Heart right ventricle (tissue), 16 donors: ENCODE results near the gene CHRDL2. TPM values are rescaled to one million over a fixed set of nuclear protein-coding genes. Genes with fewer than 3 reads are reported as not detected.

ENCODE experiments used
- ATAC-seq, 8 donors: fragments of 200-7000 bp; cut with Tn5 transposase; one replicate each; pipeline ENCODE4 v1.9.1; 2020; ENCODE audit warnings: mild to moderate bottlenecking in 8 of 8, moderate library complexity in 8 of 8, moderate number of reproducible peaks in 1 of 8
- DNase-seq, 2 donors: peaks; one replicate each; pipeline ENCODE4 v3.0.0-alpha.2; 2020
- H3K27ac ChIP-seq, 10 donors: fragments of 200-600 bp; sonication (generic) in 2 of 10; one replicate each; pipeline versions ENCODE4 v1.5.0 to v1.8.0; 2020 to 2022; ENCODE audit warnings: mild to moderate bottlenecking in 3 of 10
- H3K27me3 ChIP-seq, 7 donors: fragments of 200-600 bp; one replicate each; pipeline ENCODE4 v1.8.0; 2021 to 2022; ENCODE audit warnings: mild to moderate bottlenecking in 2 of 7
- H3K36me3 ChIP-seq, 9 donors: fragments of 200-600 bp; sonication (generic) in 1 of 9; one replicate each; pipeline versions ENCODE4 v1.5.0 to v1.8.0; 2020 to 2022; ENCODE audit warnings: mild to moderate bottlenecking in 2 of 9
- H3K4me1 ChIP-seq, 9 donors: fragments of 200-600 bp; sonication (generic) in 1 of 9; one replicate each; pipeline versions ENCODE4 v1.5.0 to v1.8.0; 2020 to 2022; ENCODE audit warnings: mild to moderate bottlenecking in 4 of 9
- H3K4me3 ChIP-seq, 10 donors: fragments of 200-600 bp; sonication (generic) in 2 of 10; one replicate each; pipeline versions ENCODE4 v1.5.0 to v1.8.0; 2020 to 2022; ENCODE audit warnings: mild to moderate bottlenecking in 7 of 10, moderate library complexity in 2 of 10
- H3K9me3 ChIP-seq, 11 donors: fragments of 200-600 bp in 10 of 11; sonication (generic) in 2 of 11; one replicate each; pipeline versions ENCODE4 v1.5.0 to v1.8.0; 2013 to 2022; ENCODE audit warnings: mild to moderate bottlenecking in 2 of 11, control low read depth in 1 of 11, moderate library complexity in 1 of 11
- WGBS, 2 donors: extraction: QIAGEN DNeasy Blood & Tissue Kit; methylation state at CpG; one replicate each; pipeline ENCODE4 v1.1.7; 2013; ENCODE audit warnings: inconsistent platforms in 1 of 2; 5-methylcytosine and 5-hydroxymethylcytosine counted together
- intact Hi-C, 10 donors: fragments of 100-400 bp; cut with DNase I; formaldehyde crosslinking; loops; one replicate each; pipeline versions ENCODE4 v1.11.1 to v1.14.2; 2022
- polyA plus RNA-seq, 2 donors: library from polyadenylated mRNA; stranded (reverse); fragments of 200-250 nt; gene quantifications; one replicate each; pipeline ENCODE4 v1.2.3, GENCODE V29; 2013
- total RNA-seq, 10 donors: library from RNA; stranded (reverse); fragmentation: NEBNext Ultra II Directional in 3 of 10; extraction: Animal tissue kit (Norgen Biotek cat#: 25700) in 3 of 10; gene quantifications; one replicate each; pipeline versions ENCODE4 v1.2.1 to v1.2.4, GENCODE V29; 2021 to 2023
- TF ChIP-seq, protein P1 (sequence below), 9 donors: fragments of 200-600 bp; sonication (generic) in 2 of 9; IDR thresholded peaks; one replicate each; pipeline versions ENCODE4 v1.5.0 to v1.8.0; 2021 to 2022; ENCODE audit warnings: antibody characterized with exemption in 9 of 9, mild to moderate bottlenecking in 5 of 9, moderate library complexity in 1 of 9
- donor health status: Arrhythmogenic right ventricular cardiomyopathy.
- donor health status: ischemic (EF 13 %, LVEDD 7.1; RV severe dilation, severe dysfunction).
- donor health status: healthy with polysubstance abuse.
- donor health status: DM: no; HTN: yes; CAD: no.
- donor health status: DM: no; HTN: no; CAD: no.
- donor health status: ischemic (EF 25% LVEDD 6.9; RV normal size, moderate dysfunction).
- donor health status: ischemic (EF 25% LVEDD 5.7; RV mildly dilated, moderate dysfunction).
- donor health status: healthy.
- donor health status: DM: yes; HTN: yes; CAD: no.
- donor health status: Ischemic cardiomyopathy.
- donor health status: ischemic (EF 35%, LVEDD 5.7; RV mildly dilated, moderate dysfunction).
- donor health status: nonischemic (EF 11% LVEDD 7.7; RV severe dilation, severe dysfunction).
- donor health status: DM: yes; HTN: yes; CAD: no.
- donor health status: PGD.
- donor health status: ischemic (EF 29% LVEDD 5.4; RV normal size, mild dysfunction).
- donor health status: nonischemic (EF 23%, LVEDD 6.1; RV moderate dilation, normal function).

The CHRDL2 gene
- total and polyA plus RNA-seq, 12 donors = 1.00 to 19.7 (median 6.7) TPM

DNA sequence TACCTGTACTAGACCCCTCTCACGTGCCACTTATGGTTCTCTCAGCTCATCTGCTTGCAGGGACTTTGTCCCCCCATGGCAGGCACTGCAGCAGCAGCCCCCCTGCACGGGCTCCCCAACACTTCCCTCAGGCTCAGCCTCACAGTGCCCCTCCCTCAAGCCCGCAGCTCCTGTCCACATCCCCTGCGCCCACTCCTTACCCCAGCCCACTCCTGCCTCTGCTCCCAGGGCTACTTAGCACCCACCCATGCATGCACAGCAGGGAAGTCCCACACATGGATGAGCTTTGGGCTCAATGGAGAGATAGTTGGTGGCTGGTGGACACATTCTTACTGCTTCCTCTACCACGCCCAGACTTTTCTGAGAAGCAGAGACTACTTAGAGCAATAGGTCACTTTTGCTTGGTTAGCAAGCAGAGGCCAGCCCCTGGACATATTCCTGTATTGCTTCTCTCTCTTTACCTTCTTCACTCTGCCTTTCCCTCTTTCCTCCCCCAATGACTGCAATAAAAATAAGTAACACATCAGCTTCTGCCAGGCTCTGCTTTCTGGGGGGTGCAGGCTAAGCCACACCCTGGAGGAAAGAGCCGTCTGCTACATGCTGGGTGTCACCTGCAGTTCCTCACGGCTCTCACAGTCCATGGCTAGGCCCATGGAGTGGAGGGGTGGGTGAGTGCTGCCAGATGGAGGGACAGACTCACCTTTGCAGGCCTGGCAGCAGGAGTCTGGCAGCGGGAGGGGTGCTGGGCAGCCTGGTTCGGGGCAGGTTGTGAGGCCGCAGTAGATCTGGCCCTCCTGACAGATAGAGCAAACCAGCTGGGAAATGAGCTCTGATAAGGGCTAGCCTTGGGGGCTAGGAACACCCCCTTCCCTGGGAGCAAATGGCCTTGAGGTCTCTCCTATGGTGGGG lies 23.4 kb downstream of the CHRDL2 start:
- DNase-seq (no peak), ATAC-seq (no peak)
- Histone ChIP-seq H3K27me3 (no peaks in the 10 kb centered on the region), H3K36me3 (no peaks in the 10 kb centered on the region), H3K27ac (no peak overlapping the region), H3K4me1 (peaks cover 3 to 17% (median 12%) of the 10 kb centered on the region in 9 donors), H3K9me3 (no peaks in the 10 kb centered on the region), H3K4me3 (no peak overlapping the region)
- intact Hi-C loops = no loop called here
- TF ChIP-seq, protein P1, sequence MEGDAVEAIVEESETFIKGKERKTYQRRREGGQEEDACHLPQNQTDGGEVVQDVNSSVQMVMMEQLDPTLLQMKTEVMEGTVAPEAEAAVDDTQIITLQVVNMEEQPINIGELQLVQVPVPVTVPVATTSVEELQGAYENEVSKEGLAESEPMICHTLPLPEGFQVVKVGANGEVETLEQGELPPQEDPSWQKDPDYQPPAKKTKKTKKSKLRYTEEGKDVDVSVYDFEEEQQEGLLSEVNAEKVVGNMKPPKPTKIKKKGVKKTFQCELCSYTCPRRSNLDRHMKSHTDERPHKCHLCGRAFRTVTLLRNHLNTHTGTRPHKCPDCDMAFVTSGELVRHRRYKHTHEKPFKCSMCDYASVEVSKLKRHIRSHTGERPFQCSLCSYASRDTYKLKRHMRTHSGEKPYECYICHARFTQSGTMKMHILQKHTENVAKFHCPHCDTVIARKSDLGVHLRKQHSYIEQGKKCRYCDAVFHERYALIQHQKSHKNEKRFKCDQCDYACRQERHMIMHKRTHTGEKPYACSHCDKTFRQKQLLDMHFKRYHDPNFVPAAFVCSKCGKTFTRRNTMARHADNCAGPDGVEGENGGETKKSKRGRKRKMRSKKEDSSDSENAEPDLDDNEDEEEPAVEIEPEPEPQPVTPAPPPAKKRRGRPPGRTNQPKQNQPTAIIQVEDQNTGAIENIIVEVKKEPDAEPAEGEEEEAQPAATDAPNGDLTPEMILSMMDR (IDR thresholded peaks at IDR 0.05) = no peak
- WGBS, 2 donors = 86 to 90% methylated on average over 10 of the region's 10 CpGs

DNA sequence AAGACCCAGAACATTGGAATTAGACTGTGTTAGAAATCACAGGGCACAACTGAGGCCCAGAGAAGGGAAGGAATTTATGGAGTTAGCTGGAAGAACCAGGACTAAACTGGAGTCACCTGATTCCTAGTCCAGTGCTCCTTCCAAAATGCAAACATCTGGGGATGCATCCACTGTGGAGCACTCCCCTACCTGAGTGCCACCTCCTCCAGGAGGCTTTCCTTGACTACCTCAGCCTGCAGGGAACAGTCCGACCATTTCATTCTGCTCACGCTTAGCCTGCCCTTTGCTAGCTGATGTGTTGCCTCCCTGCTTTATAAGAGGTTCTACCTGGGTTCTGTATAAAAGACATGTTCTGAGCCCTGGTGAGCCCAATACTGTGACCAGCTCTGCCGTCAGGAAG lies 24.0 kb downstream of the CHRDL2 start:
- 94 to 96% methylated on average over 3 of the region's 3 CpGs for WGBS, 2 donors

DNA sequence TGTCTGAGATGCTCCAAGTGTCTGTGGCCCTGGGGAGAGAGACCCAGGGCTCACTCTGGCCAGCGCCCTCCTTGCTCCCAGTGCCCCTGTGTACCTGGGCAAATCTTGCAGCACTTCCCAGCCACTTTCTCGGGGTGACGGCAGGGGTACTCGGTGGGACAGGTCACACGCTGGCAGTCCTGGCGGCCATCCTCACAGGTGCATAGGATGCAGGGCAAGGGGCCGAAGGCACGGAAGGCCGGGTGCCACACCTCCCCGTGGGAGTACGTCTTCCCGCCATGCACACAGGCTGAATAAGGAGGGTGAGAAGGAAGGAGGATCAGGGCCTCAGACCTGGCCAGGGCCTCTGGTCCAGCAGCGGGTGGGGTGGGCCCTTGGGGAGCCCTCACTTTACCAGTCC lies 28.0 kb downstream of the CHRDL2 start:
- ATAC-seq (peak in 1 of 8 donors; percentile 17), DNase-seq (no peak)
- no peak overlapping the region for H3K4me3 ChIP-seq
- intact Hi-C loops = loop anchor here in 2 of 10 donors (2.0 to 5.0 kb wide), 2 partner anchors 24 to 34 kb away; no protein-coding TSS in a partner anchor
- no peaks in the 10 kb centered on the region for H3K9me3 ChIP-seq
- H3K27me3 ChIP-seq = no peaks in the 10 kb centered on the region
- H3K4me1 ChIP-seq = peaks cover 0 to 6% (median 3%) of the 10 kb centered on the region in 9 donors
- WGBS, 2 donors = 94 to 96% methylated on average over 13 of the region's 13 CpGs
- no peak overlapping the region for H3K27ac ChIP-seq
- H3K36me3 ChIP-seq = no peaks in the 10 kb centered on the region
- TF ChIP-seq, protein P1 (IDR thresholded peaks at IDR 0.05) = no peak

More for the DNA sequence above, 24.0 kb downstream of the CHRDL2 start:
- ATAC-seq (no peak), DNase-seq (no peak)
- H3K4me1 ChIP-seq = peaks cover 3 to 22% (median 14%) of the 10 kb centered on the region in 9 donors
- H3K9me3 ChIP-seq = no peaks in the 10 kb centered on the region
- intact Hi-C loops = no loop called here
- H3K27me3 ChIP-seq = no peaks in the 10 kb centered on the region
- TF ChIP-seq, protein P1 (IDR thresholded peaks at IDR 0.05) = no peak
- no peaks in the 10 kb centered on the region for H3K36me3 ChIP-seq
- H3K27ac ChIP-seq = no peak overlapping the region
- no peak overlapping the region for H3K4me3 ChIP-seq

DNA sequence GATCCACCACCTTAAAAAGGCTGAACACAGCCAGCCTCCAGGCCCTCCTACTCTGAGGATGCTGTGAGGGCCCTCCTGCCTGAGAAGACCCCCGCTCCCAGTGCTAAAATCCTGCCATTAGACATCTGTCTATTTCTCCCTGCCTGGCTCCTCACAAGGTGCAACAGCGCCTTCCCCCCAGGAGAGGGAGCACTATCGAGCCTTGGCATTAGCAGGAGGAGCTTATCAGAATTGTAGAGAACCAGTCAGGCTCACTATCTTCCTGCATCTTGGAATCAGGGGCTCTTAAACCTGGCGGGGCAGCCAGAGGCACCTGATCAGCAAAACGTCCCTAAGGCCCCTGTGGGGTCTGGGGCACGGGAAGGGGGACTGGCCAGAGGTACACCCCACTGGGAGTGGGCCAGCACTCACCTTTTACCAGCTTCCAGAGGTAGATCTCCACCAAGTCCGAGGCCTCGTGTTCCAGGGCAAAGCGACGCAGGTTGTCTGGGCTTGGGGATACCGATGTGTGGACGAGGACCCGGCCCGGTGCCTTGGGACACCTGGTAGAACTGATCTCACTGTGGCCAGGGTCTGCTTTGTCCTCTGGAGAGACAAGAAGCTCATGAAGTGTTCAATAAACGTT lies 28.7 kb downstream of the CHRDL2 start:
- no peaks in the 10 kb centered on the region for H3K36me3 ChIP-seq
- peaks cover 0 to 10% (median 5%) of the 10 kb centered on the region in 9 donors for H3K4me1 ChIP-seq
- peak; percentile 29 to 76 (median 57) for ATAC-seq
- no peaks in the 10 kb centered on the region for H3K27me3 ChIP-seq
- TF ChIP-seq, protein P1 (IDR thresholded peaks at IDR 0.05) = peak; percentile 77 to 94 (median 90)
- no peak overlapping the region for H3K4me3 ChIP-seq
- 52 to 57% methylated on average over 15 of the region's 15 CpGs for WGBS, 2 donors
- peak; percentile 56 to 60 for DNase-seq
- no peak overlapping the region for H3K27ac ChIP-seq
- H3K9me3 ChIP-seq = no peaks in the 10 kb centered on the region
- intact Hi-C loops = loop anchor here in 2 of 10 donors (2.0 to 5.0 kb wide), 2 partner anchors 24 to 35 kb away; no protein-coding TSS in a partner anchor
